HG03571 (cell line): ENCODE data around the gene CLBA1.

Source experiments
- ATAC-seq: cut with Tn5 transposase; IDR thresholded peaks from one replicate; pipeline ENCODE4 v1.9.1; 2021; ENCODE audit not compliant: unreplicated experiment

CLBA1 gene

GRCh38 chr14:104979758-104980610 is 5.6 kb upstream of the CLBA1 start:
- no peak for ATAC-seq

GRCh38 chr14:104980611-104981531 is 4.7 kb upstream of the CLBA1 start:
- ATAC-seq = no peak

DNA sequence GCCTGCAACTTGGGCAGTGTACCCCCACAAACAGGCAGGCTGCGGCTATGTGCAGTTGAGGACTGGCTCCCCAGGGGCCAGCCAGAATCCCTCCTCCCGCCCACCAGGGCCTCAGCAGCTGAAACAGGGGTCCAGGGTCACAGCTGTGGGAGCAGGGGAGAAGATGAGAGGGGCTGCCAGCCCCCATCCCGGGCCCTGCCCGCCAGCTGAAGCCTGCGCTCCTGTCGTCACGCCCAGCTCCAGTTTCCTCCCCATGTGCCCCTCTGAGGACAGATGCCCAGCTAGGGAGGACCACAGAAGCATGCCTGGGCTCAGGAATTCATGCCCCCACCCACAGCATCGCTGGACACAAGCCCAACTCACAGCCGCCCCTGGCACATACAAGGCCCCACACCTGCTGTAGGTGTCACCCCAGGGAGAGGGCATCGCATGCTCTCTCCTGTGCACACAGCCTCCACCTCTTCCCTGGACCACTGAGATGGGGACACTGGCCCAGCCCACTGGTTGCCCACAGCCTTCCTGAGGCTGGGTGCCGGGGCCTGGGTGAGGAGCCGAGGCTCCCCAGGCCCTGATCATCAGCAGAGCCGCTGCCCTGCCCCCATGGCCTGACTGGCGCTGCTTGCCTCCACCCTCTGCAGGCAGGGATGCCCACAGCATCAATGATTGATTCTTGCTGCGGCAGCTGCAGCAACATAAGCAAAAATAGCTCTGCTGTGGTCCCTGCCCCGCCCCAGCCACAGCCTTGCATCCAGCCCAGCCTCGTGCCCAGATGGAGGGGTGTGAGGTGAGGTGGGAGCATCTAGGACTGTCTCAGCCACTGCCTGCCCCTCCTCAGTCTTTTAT is 3.7 kb upstream of the CLBA1 start:
- no peak for ATAC-seq

DNA sequence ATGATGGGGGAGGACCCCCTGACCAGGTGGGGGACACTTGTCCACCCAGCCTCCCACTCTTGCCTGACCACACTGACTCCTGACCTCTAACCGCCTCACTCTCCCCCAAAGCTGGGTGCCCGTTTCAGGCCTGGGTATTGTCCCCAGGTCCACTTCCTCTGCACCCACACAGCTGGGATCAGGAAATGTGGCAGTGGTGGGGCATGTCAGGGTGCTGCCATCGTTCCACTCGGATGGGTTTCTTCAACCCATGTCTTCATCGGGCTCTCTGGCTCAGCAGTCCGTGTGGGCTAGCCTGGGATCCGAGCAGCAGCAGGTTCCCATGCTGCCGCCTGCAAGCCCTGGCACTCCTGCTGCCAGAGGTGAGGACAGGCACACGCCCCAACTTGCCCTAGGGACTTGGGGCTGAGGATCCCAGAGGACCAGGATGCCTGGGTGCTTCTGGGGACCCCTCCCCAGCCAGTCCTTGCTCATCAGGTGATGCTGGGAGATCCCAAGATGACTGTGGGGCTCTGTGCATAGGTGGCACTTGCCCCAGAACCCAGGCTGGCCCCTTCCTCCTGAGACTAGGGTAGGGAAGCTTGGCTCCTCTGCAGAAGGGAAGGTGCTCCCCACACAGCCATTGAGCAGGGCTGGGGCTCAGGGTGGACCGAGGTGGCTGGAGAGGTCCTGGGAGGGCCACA is 2.9 kb upstream of the CLBA1 start:
- ATAC-seq = no peak

GRCh38 chr14:104983231-104983721 is 2.3 kb upstream of the CLBA1 start:
- ATAC-seq = no peak

GRCh38 chr14:104984056-104984894 is 1.3 kb upstream of the CLBA1 start:
- ATAC-seq = no peak

GRCh38 chr14:104986487-104987164 is 1.0 kb downstream of the CLBA1 start:
- ATAC-seq = no peak

- no peak for ATAC-seq
Measured at GRCh38 chr14:104989236-104989950, 3.8 kb downstream of the CLBA1 start.

- no peak for ATAC-seq
Measured at GRCh38 chr14:104989951-104990303, 4.3 kb downstream of the CLBA1 start.

GRCh38 chr14:104991896-104992230 is 6.3 kb downstream of the CLBA1 start:
- no peak for ATAC-seq

DNA sequence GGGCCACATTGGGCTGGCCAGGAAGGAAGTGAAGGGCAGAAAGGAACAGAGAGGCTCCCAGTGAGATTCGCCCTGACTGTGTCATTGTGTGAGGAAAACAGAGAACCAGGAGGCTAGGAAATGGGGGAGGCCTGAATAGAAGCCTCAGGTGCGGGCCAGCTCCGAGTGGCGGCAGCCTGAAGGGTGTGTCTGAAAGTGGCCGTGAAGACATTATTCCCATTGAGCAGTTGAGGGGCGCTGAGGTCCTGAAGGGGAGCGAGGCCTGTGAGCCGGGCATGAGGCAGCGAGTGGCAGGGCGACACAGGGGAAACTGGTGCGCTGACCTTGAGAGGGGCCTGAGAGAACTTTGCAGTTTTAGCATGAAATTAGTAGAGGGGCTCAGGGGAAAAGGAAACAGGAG is 6.9 kb downstream of the CLBA1 start:
- ATAC-seq = no peak

GRCh38 chr14:104993306-104993705 is 7.7 kb downstream of the CLBA1 start:
- no peak for ATAC-seq

DNA sequence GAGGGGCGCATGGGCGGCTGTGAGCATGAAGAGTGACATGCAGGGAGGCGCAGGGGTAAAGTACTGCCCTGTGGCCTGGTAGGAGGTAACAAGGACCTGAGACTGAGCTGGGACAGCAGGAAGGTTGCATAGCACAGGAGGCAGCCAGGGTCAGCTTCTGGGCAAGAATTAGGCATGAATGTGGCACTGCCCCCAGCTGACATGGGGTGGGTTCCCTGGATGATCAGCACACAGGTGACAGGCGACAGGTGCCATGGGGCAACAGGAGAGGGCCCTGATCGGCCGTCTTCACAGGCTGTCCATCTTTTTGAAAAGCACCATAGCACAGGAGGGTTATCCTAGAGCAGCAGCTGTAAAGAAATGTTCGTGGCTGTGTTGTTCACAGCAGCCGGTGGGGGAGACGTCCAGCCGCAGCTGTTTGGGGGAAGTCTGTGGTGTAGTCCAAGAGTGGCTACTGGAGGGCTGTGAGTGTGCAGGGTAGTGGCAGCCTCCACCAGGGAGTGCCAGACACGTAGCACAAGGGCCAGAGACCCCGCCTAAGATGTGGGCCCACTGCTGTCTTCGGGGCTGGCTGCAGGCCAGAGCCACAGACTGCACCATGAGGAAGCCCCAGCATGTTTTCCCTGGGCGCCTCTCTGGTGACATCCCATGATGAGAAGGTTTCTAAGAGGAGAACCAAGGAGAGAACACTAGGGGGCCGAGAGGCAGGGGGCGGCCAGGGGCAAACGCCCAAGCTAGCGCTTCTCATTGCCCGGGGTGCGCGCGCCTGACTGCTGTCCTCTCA is 8.4 kb downstream of the CLBA1 start:
- no peak for ATAC-seq

- no peak for ATAC-seq
Measured at GRCh38 chr14:104994978-104995377, 9.4 kb downstream of the CLBA1 start.

- no peak for ATAC-seq
Measured at GRCh38 chr14:104996032-104996431, 10.4 kb downstream of the CLBA1 start.

- ATAC-seq = no peak
Measured at GRCh38 chr14:104996483-104996882, 10.9 kb downstream of the CLBA1 start.

DNA sequence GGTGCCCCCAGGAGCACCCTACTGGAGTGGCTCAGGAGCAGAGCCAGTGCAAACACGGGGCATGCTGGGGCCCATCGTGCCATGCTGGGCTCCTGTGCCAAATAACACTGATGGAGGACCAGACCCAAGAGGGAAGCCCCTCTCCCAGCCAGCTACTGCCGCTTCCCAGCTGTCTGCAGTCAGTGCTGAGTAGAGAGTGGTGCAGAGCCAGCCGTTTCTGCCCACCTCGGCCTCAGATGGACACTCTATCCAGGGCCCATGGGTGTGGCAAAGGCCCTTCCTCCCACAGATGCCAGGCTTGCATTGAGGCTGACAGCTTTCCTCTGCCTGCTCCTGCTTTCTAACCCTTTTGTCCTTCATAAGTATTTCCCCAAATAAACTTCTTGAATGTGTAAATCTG is 13.2 kb downstream of the CLBA1 start:
- ATAC-seq = no peak

DNA sequence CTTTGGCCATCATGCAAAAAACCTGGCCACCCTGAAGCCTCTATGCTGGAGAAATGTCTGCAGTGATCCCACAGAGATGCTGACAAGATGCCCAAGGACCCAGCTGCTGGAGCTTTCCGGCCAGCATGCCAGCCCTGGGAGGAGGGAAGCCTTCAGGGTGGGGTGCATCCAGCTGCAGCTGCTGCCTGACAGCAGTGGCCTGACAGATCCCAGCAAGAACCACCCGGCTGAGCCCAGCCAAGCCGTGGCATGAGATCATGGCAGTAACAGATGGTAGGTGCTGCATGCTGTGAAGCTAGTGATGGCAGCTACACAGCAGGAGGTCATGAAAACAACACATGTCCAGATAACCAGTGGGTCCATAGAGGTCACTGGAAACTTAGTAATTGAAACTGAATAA is 13.8 kb downstream of the CLBA1 start:
- no peak for ATAC-seq
